ENCODE measurements around the gene MYNN.

MYNN gene

GRCh38 chr3:169836942-169837275, 63.7 kb downstream of the MYNN start:
- no peak overlapping the region for H3K4me3 ChIP-seq (ENCODE audit: low read depth in 1 of 2, low read length in 2 of 2)
- H3K4me1 ChIP-seq (ENCODE audit: control insufficient read depth in 1 of 2, insufficient read depth in 2 of 2, low read length in 2 of 2) = no peaks in the 10 kb centered on the region
- H3K27ac ChIP-seq (ENCODE audit: low read length) = no peak overlapping the region
- H3K9me3 ChIP-seq (ENCODE audit: control insufficient read depth in 1 of 2, low read length in 2 of 2) = peaks cover 0 to 2% of the 10 kb centered on the region in 2 donors
- no peaks in the 10 kb centered on the region for H3K27me3 ChIP-seq (ENCODE audit: low read depth, low read length)
- no peaks in the 10 kb centered on the region for H3K36me3 ChIP-seq (ENCODE audit: control insufficient read depth in 1 of 2, insufficient read depth in 2 of 2, low read length in 2 of 2)

- Histone ChIP-seq H3K9me3 (ENCODE audit: control insufficient read depth in 1 of 2, low read length in 2 of 2) (peaks cover 0 to 2% of the 10 kb centered on the region in 2 donors), H3K4me3 (ENCODE audit: low read depth in 1 of 2, low read length in 2 of 2) (no peak overlapping the region), H3K4me1 (ENCODE audit: control insufficient read depth in 1 of 2, insufficient read depth in 2 of 2, low read length in 2 of 2) (no peaks in the 10 kb centered on the region), H3K27me3 (ENCODE audit: low read depth, low read length) (no peaks in the 10 kb centered on the region), H3K27ac (ENCODE audit: low read length) (no peak overlapping the region), H3K36me3 (ENCODE audit: control insufficient read depth in 1 of 2, insufficient read depth in 2 of 2, low read length in 2 of 2) (no peaks in the 10 kb centered on the region)
Observed at GRCh38 chr3:169838511-169839030, 65.4 kb downstream of the MYNN start.
